Measurements from ENCODE around the gene ITGB3BP. TPM values are rescaled to one million over a fixed set of nuclear protein-coding genes. Genes with fewer than 3 reads are reported as not detected.

The ITGB3BP gene
- total and polyA plus RNA-seq, 2 of the 13 experiments (the other 11 are each of a cell fraction or from before 2014, with no cell fraction given): 19.0 to 46.5 TPM

DNA sequence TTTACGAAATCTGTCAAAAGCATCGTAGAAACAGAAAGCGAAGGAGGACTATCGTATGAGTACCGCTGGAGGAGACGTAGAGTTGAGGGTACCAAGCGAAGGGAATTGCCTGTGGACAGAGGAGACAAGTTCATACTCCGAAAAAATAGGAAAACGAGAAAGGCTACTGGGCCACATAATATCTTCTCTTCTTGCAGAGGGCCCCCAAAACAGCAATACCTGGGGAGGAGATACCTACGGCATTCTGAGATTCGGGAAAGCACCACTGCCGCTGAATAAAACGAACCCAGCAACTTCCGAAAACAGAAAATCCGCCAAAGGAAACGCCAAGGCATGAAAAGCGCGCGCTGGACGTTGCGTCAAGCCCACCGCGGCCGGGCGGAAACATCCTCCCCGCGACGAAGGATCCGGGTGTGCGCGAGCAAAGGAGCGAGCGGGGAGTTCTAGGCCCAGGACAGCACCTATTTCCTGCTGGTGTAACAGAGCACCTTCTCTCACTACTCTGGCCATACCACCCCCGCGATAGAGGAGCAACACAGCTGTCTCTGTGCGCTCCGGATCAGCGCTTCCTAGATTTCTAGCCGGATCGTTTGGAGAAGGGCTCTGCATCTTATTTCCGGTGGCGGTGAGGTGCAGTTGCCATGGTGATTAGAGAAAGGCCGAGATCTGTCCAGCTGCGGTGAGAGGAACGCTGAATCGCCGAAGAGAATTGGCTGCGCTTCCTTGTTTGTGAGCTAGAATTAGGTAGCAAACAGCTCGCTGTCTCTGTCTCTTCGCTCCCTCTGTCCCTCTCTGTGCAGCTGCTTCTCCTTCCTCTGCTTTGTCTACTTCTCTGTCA, at the start of gene ITGB3BP, which contains the start of gene EFCAB7 (continued):
- TF ChIP-seq ZNF589 (CRISPR knock-in tag; conservative IDR thresholded peaks at IDR 0.05) (no peak; the same call in 1 of the 2 replicates), HNRNPUL1 (IDR thresholded peaks at IDR 0.05; ENCODE audit: low read depth, low read length) (no peak), ZNF333 (CRISPR knock-in tag; IDR thresholded peaks at IDR 0.05; ENCODE audit: borderline replicate concordance) (peak; percentile 81; the same call in 1 of the 2 replicates), SP1 (IDR thresholded peaks at IDR 0.05) (no peak), SP1 (CRISPR knock-in tag; IDR thresholded peaks at IDR 0.05) (peak; percentile 75; the same call in 1 of the 2 replicates), ZFP36L1 (CRISPR knock-in tag; IDR thresholded peaks at IDR 0.05) (peak; percentile 25; the same call in 1 of the 2 replicates), ZNF709 (CRISPR knock-in tag; IDR thresholded peaks at IDR 0.05) (no peak), SMAD1 (CRISPR knock-in tag; IDR thresholded peaks at IDR 0.05; ENCODE audit: borderline replicate concordance, low read depth) (peak; percentile 51; the same call in 1 of the 2 replicates), POGZ (CRISPR knock-in tag; IDR thresholded peaks at IDR 0.05) (peak; percentile 99), ZNF720 (CRISPR knock-in tag; IDR thresholded peaks at IDR 0.05) (no peak), ZMAT3 (CRISPR knock-in tag; conservative IDR thresholded peaks at IDR 0.05) (peak; percentile 75; the same call in 1 of the 2 replicates), IRF2 (CRISPR knock-in tag; IDR thresholded peaks at IDR 0.05) (peak; percentile 97), STAT6 (CRISPR knock-in tag; IDR thresholded peaks at IDR 0.05; ENCODE audit: borderline replicate concordance) (no peak), HMG20B (CRISPR knock-in tag; conservative IDR thresholded peaks at IDR 0.05) (0 out of 2 replicates have a peak, but pooled peaks have one; percentile 54), CENPBD1 (CRISPR knock-in tag; IDR thresholded peaks at IDR 0.05; ENCODE audit: borderline replicate concordance, low read depth) (0 out of 2 replicates have a peak, but pooled peaks have one; percentile 41), ZFP36 (IDR thresholded peaks at IDR 0.05; ENCODE audit: borderline replicate concordance, low read depth, low read length, partially characterized antibody) (no peak)
- TF ChIP-seq, protein P1, sequence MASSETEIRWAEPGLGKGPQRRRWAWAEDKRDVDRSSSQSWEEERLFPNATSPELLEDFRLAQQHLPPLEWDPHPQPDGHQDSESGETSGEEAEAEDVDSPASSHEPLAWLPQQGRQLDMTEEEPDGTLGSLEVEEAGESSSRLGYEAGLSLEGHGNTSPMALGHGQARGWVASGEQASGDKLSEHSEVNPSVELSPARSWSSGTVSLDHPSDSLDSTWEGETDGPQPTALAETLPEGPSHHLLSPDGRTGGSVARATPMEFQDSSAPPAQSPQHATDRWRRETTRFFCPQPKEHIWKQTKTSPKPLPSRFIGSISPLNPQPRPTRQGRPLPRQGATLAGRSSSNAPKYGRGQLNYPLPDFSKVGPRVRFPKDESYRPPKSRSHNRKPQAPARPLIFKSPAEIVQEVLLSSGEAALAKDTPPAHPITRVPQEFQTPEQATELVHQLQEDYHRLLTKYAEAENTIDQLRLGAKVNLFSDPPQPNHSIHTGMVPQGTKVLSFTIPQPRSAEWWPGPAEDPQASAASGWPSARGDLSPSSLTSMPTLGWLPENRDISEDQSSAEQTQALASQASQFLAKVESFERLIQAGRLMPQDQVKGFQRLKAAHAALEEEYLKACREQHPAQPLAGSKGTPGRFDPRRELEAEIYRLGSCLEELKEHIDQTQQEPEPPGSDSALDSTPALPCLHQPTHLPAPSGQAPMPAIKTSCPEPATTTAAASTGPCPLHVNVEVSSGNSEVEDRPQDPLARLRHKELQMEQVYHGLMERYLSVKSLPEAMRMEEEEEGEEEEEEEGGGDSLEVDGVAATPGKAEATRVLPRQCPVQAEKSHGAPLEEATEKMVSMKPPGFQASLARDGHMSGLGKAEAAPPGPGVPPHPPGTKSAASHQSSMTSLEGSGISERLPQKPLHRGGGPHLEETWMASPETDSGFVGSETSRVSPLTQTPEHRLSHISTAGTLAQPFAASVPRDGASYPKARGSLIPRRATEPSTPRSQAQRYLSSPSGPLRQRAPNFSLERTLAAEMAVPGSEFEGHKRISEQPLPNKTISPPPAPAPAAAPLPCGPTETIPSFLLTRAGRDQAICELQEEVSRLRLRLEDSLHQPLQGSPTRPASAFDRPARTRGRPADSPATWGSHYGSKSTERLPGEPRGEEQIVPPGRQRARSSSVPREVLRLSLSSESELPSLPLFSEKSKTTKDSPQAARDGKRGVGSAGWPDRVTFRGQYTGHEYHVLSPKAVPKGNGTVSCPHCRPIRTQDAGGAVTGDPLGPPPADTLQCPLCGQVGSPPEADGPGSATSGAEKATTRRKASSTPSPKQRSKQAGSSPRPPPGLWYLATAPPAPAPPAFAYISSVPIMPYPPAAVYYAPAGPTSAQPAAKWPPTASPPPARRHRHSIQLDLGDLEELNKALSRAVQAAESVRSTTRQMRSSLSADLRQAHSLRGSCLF (CRISPR knock-in tag; IDR thresholded peaks at IDR 0.05; ENCODE audit: borderline replicate concordance): no peak
- TF ChIP-seq, protein P2, sequence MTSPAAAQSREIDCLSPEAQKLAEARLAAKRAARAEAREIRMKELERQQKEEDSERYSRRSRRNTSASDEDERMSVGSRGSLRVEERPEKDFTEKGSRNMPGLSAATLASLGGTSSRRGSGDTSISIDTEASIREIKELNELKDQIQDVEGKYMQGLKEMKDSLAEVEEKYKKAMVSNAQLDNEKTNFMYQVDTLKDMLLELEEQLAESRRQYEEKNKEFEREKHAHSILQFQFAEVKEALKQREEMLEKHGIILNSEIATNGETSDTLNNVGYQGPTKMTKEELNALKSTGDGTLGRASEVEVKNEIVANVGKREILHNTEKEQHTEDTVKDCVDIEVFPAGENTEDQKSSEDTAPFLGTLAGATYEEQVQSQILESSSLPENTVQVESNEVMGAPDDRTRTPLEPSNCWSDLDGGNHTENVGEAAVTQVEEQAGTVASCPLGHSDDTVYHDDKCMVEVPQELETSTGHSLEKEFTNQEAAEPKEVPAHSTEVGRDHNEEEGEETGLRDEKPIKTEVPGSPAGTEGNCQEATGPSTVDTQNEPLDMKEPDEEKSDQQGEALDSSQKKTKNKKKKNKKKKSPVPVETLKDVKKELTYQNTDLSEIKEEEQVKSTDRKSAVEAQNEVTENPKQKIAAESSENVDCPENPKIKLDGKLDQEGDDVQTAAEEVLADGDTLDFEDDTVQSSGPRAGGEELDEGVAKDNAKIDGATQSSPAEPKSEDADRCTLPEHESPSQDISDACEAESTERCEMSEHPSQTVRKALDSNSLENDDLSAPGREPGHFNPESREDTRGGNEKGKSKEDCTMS (CRISPR knock-in tag; conservative IDR thresholded peaks at IDR 0.05): no peak
